WTC11 (cell line): Measurements from ENCODE around the gene TMEM108. TPM values are rescaled to one million over a fixed set of nuclear protein-coding genes. Genes with fewer than 3 reads are reported as not detected.

Source experiments
- ATAC-seq: fragments of 200-7000 bp; cut with Tn5 transposase; 2 replicates; pipeline ENCODE4 v1.10.0; 2021; ENCODE audit warnings: mild to moderate bottlenecking, moderate library complexity
- CTCF ChIA-PET: fragments of 300-600 bp; sonication (Branson Sonifier 250); formaldehyde crosslinking; loops from one replicate; lab custom pipeline; 2021; ENCODE audit warnings: antibody characterized with exemption; lab: Charles Lee
- POLR2A ChIA-PET: fragments of 350-600 bp; sonication (Branson Sonifier 250); formaldehyde crosslinking; loops from one replicate; lab custom pipeline; 2021; ENCODE audit warnings: antibody characterized with exemption; lab: Charles Lee
- DNase-seq: peaks from one replicate; pipeline ENCODE4 v3.0.0; 2021; ENCODE audit warnings: low spot score
- H3K27ac Mint-ChIP-seq: 2 replicates; pipeline ENCODE4 v1.8.0; 2021; ENCODE audit warnings: mixed read lengths
- H3K27me3 Mint-ChIP-seq: 2 replicates; pipeline ENCODE4 v1.8.0; 2021; ENCODE audit warnings: low read depth, mild to moderate bottlenecking, moderate library complexity, mixed read lengths
- H3K36me3 Mint-ChIP-seq: 2 replicates; pipeline ENCODE4 v1.8.0; 2021; ENCODE audit warnings: mixed read lengths
- H3K4me1 Mint-ChIP-seq: 2 replicates; pipeline ENCODE4 v1.8.0; 2022; ENCODE audit warnings: mixed read lengths
- H3K4me3 Mint-ChIP-seq: 2 replicates; pipeline ENCODE4 v1.8.0; 2021; ENCODE audit warnings: mild to moderate bottlenecking, moderate library complexity, mixed read lengths
- H3K9me3 Mint-ChIP-seq: 2 replicates; pipeline ENCODE4 v1.8.0; 2021; ENCODE audit warnings: mixed read lengths
- CREM ChIP-seq: sonication (generic); formaldehyde crosslinking; IDR thresholded peaks from 2 replicates; pipeline ENCODE4 v1.8.1; 2022; ENCODE audit warnings: mild to moderate bottlenecking, missing genetic modification reagents, moderate library complexity
- E2F5 ChIP-seq: sonication (generic); formaldehyde crosslinking; IDR thresholded peaks from 2 replicates; pipeline ENCODE4 v1.8.1; 2022; ENCODE audit warnings: mild to moderate bottlenecking, moderate library complexity, missing genetic modification reagents
- EMX1 ChIP-seq: fragments of 250-450 bp; sonication (Bioruptor Pico); IDR thresholded peaks from 2 replicates; pipeline ENCODE4 v1.8.0; 2021; ENCODE audit warnings: mild to moderate bottlenecking
- FOXK1 ChIP-seq: sonication (generic); formaldehyde crosslinking; IDR thresholded peaks from 2 replicates; pipeline ENCODE4 v1.8.0; 2022; ENCODE audit warnings: mild to moderate bottlenecking, moderate library complexity, missing genetic modification reagents
- GABPB1 ChIP-seq: sonication (generic); formaldehyde crosslinking; IDR thresholded peaks from 2 replicates; pipeline ENCODE4 v1.8.1; 2023; ENCODE audit warnings: mild to moderate bottlenecking, missing genetic modification reagents
- GRHL2 ChIP-seq: fragments of 250-450 bp; sonication (Bioruptor Pico); IDR thresholded peaks from 2 replicates; pipeline ENCODE4 v1.8.0; 2022; ENCODE audit warnings: mild to moderate bottlenecking, moderate library complexity; ENCODE audit not compliant: insufficient replicate concordance, severe bottlenecking
- MLX ChIP-seq: sonication (generic); formaldehyde crosslinking; IDR thresholded peaks from 2 replicates; pipeline ENCODE4 v1.8.1; 2023; ENCODE audit warnings: mild to moderate bottlenecking, missing genetic modification reagents, moderate library complexity
- MYBL2 ChIP-seq: sonication (generic); formaldehyde crosslinking; IDR thresholded peaks from 2 replicates; pipeline ENCODE4 v1.8.1; 2023; ENCODE audit warnings: mild to moderate bottlenecking, moderate library complexity, missing genetic modification reagents
- NFYB ChIP-seq: sonication (generic); formaldehyde crosslinking; conservative IDR thresholded peaks from 2 replicates; pipeline ENCODE4 v1.8.0; 2022; ENCODE audit warnings: low read depth, missing genetic modification reagents
- NR3C1 ChIP-seq: sonication (generic); formaldehyde crosslinking; conservative IDR thresholded peaks from 2 replicates; pipeline ENCODE4 v1.8.1; 2023; ENCODE audit warnings: low read depth, mild to moderate bottlenecking, missing genetic modification reagents
- OVOL2 ChIP-seq: fragments of 250-450 bp; sonication (Bioruptor Pico); IDR thresholded peaks from 2 replicates; pipeline ENCODE4 v1.9.0; 2021; ENCODE audit warnings: mild to moderate bottlenecking, borderline replicate concordance
- RELA ChIP-seq: sonication (generic); formaldehyde crosslinking; IDR thresholded peaks from 2 replicates; pipeline ENCODE4 v1.8.1; 2022; ENCODE audit warnings: missing genetic modification reagents, mild to moderate bottlenecking, borderline replicate concordance
- RORB ChIP-seq: fragments of 250-450 bp; sonication (Bioruptor Pico); IDR thresholded peaks from 2 replicates; pipeline ENCODE4 v1.9.0; 2021; ENCODE audit warnings: mild to moderate bottlenecking
- SOX15 ChIP-seq: fragments of 250-450 bp; sonication (Bioruptor Pico); IDR thresholded peaks from 2 replicates; pipeline ENCODE4 v1.9.0; 2021; ENCODE audit warnings: mild to moderate bottlenecking
- TEAD1 ChIP-seq: sonication (generic); formaldehyde crosslinking; IDR thresholded peaks from 2 replicates; pipeline ENCODE4 v1.8.0; 2022; ENCODE audit warnings: mild to moderate bottlenecking, missing genetic modification reagents
- TEAD4 ChIP-seq: sonication (generic); formaldehyde crosslinking; IDR thresholded peaks from 2 replicates; pipeline ENCODE4 v1.8.0; 2022; ENCODE audit warnings: mild to moderate bottlenecking, missing genetic modification reagents
- USF1 ChIP-seq: sonication (generic); formaldehyde crosslinking; IDR thresholded peaks from 2 replicates; pipeline ENCODE4 v1.8.0; 2022; ENCODE audit warnings: mild to moderate bottlenecking, missing genetic modification reagents
- ZBTB21 ChIP-seq: sonication (generic); formaldehyde crosslinking; IDR thresholded peaks from 2 replicates; pipeline ENCODE4 v1.8.1; 2023; ENCODE audit warnings: mild to moderate bottlenecking, missing genetic modification reagents, borderline replicate concordance
- ZNF121 ChIP-seq: sonication (generic); formaldehyde crosslinking; IDR thresholded peaks from 2 replicates; pipeline ENCODE4 v1.8.0; 2023; ENCODE audit warnings: missing genetic modification reagents
- ZNF512 ChIP-seq: sonication (generic); formaldehyde crosslinking; IDR thresholded peaks from 2 replicates; pipeline ENCODE4 v1.8.1; 2022; ENCODE audit warnings: missing genetic modification reagents, borderline replicate concordance
- total RNA-seq: library from RNA; stranded (reverse); gene quantifications from 3 replicates; pipeline ENCODE4 v1.2.3, GENCODE V29; 2021
- TF ChIP-seq, protein P1 (sequence below): sonication (generic); formaldehyde crosslinking; IDR thresholded peaks from 2 replicates; pipeline ENCODE4 v1.8.1; 2023; ENCODE audit warnings: mild to moderate bottlenecking, missing genetic modification reagents
- TF ChIP-seq, protein P2 (sequence below): fragments of 250-450 bp; sonication (Bioruptor Pico); IDR thresholded peaks from 2 replicates; pipeline ENCODE4 v1.9.0; 2021; ENCODE audit warnings: mild to moderate bottlenecking, borderline replicate concordance

Gene TMEM108
- total RNA-seq, 1 experiment from 2014 or later, result 14.7 TPM

DNA sequence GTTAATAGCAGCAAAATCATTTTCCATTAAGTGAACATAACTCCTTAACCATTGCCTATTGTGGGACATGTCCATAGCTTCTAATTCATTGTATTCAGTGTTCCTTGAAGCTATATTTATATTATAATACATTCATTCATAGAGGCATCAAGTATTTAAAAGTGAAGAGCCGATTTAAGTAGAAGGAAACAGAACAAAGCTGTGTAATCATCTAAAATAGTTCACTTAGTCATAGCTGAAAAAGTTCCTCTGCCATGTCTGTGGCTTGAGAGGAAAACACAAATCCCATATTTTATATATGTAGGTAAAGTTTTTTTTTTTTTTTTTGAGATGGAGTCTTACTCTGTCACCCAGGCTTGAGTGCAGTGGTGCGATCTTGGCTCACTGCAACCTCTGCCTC, 54.5 kb downstream of the TMEM108 start:
- H3K4me3 Mint-ChIP-seq, result no peak overlapping the region
- DNase-seq (no peak), ATAC-seq (no peak)
- H3K27ac Mint-ChIP-seq, result no peak overlapping the region
- H3K4me1 Mint-ChIP-seq, result peaks cover 12% of the 10 kb centered on the region
- CTCF ChIA-PET, result no interaction called here
- peaks cover 4% of the 10 kb centered on the region; the same call in 1 of the 2 replicates for H3K36me3 Mint-ChIP-seq
- POLR2A ChIA-PET, result no interaction called here
- no peaks in the 10 kb centered on the region for H3K27me3 Mint-ChIP-seq
- peaks cover 13% of the 10 kb centered on the region for H3K9me3 Mint-ChIP-seq
- TF ChIP-seq CREM (CRISPR knock-in tag) (no peak), MLX (CRISPR knock-in tag) (no peak), OVOL2 (CRISPR knock-in tag) (no peak), E2F5 (CRISPR knock-in tag) (no peak), NFYB (CRISPR knock-in tag) (no peak), RELA (no peak), ZNF512 (CRISPR knock-in tag) (no peak), RORB (CRISPR knock-in tag) (no peak), TEAD4 (CRISPR knock-in tag) (no peak), SOX15 (CRISPR knock-in tag) (no peak), NR3C1 (CRISPR knock-in tag) (no peak), EMX1 (CRISPR knock-in tag) (no peak), GABPB1 (CRISPR knock-in tag) (no peak), GRHL2 (no peak), MYBL2 (no peak), USF1 (no peak)
- TF ChIP-seq, protein P1, sequence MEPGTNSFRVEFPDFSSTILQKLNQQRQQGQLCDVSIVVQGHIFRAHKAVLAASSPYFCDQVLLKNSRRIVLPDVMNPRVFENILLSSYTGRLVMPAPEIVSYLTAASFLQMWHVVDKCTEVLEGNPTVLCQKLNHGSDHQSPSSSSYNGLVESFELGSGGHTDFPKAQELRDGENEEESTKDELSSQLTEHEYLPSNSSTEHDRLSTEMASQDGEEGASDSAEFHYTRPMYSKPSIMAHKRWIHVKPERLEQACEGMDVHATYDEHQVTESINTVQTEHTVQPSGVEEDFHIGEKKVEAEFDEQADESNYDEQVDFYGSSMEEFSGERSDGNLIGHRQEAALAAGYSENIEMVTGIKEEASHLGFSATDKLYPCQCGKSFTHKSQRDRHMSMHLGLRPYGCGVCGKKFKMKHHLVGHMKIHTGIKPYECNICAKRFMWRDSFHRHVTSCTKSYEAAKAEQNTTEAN (CRISPR knock-in tag), result no peak
- TF ChIP-seq, protein P2, sequence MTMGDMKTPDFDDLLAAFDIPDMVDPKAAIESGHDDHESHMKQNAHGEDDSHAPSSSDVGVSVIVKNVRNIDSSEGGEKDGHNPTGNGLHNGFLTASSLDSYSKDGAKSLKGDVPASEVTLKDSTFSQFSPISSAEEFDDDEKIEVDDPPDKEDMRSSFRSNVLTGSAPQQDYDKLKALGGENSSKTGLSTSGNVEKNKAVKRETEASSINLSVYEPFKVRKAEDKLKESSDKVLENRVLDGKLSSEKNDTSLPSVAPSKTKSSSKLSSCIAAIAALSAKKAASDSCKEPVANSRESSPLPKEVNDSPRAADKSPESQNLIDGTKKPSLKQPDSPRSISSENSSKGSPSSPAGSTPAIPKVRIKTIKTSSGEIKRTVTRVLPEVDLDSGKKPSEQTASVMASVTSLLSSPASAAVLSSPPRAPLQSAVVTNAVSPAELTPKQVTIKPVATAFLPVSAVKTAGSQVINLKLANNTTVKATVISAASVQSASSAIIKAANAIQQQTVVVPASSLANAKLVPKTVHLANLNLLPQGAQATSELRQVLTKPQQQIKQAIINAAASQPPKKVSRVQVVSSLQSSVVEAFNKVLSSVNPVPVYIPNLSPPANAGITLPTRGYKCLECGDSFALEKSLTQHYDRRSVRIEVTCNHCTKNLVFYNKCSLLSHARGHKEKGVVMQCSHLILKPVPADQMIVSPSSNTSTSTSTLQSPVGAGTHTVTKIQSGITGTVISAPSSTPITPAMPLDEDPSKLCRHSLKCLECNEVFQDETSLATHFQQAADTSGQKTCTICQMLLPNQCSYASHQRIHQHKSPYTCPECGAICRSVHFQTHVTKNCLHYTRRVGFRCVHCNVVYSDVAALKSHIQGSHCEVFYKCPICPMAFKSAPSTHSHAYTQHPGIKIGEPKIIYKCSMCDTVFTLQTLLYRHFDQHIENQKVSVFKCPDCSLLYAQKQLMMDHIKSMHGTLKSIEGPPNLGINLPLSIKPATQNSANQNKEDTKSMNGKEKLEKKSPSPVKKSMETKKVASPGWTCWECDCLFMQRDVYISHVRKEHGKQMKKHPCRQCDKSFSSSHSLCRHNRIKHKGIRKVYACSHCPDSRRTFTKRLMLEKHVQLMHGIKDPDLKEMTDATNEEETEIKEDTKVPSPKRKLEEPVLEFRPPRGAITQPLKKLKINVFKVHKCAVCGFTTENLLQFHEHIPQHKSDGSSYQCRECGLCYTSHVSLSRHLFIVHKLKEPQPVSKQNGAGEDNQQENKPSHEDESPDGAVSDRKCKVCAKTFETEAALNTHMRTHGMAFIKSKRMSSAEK (CRISPR knock-in tag), result no peak

DNA sequence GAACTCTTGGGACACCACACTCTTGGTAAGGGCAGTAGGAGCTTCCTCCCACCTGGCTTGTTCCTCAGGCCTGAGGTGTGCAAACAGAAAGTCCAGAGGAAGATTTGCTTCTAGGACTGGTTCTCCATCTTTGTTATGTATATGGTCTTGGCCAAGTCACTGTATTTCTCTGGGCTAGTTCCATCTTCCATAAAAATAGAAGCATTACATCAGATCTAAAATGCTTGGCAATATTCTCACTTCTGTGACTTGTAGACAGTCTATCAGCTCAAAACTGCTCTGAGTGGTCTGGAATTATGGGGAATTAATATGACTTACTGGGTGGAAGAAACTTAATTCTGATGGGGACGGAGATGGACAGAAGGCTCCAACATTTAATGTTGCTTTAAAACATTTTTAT, 55.2 kb downstream of the TMEM108 start:
- Mint-ChIP-seq H3K27me3 (no peaks in the 10 kb centered on the region), H3K4me1 (peaks cover 12% of the 10 kb centered on the region), H3K9me3 (peaks cover 20% of the 10 kb centered on the region), H3K36me3 (peaks cover 4% of the 10 kb centered on the region; the same call in 1 of the 2 replicates), H3K27ac (no peak overlapping the region), H3K4me3 (no peak overlapping the region)
- ATAC-seq, result no peak
- POLR2A ChIA-PET, result no interaction called here
- DNase-seq, result no peak
- CTCF ChIA-PET, result no interaction called here
- no peak for TF ChIP-seq MYBL2
- no peak for TF ChIP-seq EMX1 (CRISPR knock-in tag)
- TF ChIP-seq TEAD1, result no peak
- TF ChIP-seq, protein P1 (CRISPR knock-in tag), result no peak
- no peak for TF ChIP-seq ZBTB21 (CRISPR knock-in tag)
- no peak for TF ChIP-seq MLX (CRISPR knock-in tag)
- TF ChIP-seq ZNF121 (CRISPR knock-in tag), result no peak
- no peak for TF ChIP-seq FOXK1 (CRISPR knock-in tag)
